Tibial nerve (tissue), 4 donors: ENCODE measurements around the gene MYORG. TPM values are rescaled to one million over a fixed set of nuclear protein-coding genes. Genes with fewer than 3 reads are reported as not detected.

ENCODE experiments used
- DNase-seq, 2 donors: peaks; one replicate each; pipeline ENCODE4 v3.0.0-alpha.2; 2019; ENCODE audit warnings: low spot score in 2 of 2
- H3K27ac ChIP-seq, 4 donors: fragments of 200-600 bp; sonication (generic) in 3 of 4; one replicate each; pipeline ENCODE4 v1.5.1; 2017 to 2019; ENCODE audit warnings: mild to moderate bottlenecking in 1 of 4
- H3K27me3 ChIP-seq, 2 donors: fragments of 200-600 bp; sonication (generic) in 1 of 2; one replicate each; pipeline versions ENCODE4 v1.5.1 to v1.6.0; 2017 to 2019
- H3K36me3 ChIP-seq, 3 donors: fragments of 200-600 bp; sonication (generic); one replicate each; pipeline ENCODE4 v1.5.1; 2018 to 2019
- H3K4me1 ChIP-seq, 4 donors: fragments of 200-600 bp; sonication (generic) in 3 of 4; one replicate each; pipeline ENCODE4 v1.5.1; 2017 to 2019
- H3K4me3 ChIP-seq, 4 donors: fragments of 200-600 bp; sonication (generic) in 3 of 4; one replicate each; pipeline ENCODE4 v1.5.1; 2017 to 2019; ENCODE audit warnings: mild to moderate bottlenecking in 1 of 4, moderate library complexity in 1 of 4
- H3K9me3 ChIP-seq, 4 donors: fragments of 200-600 bp; sonication (generic) in 3 of 4; one replicate each; pipeline ENCODE4 v1.5.1; 2017 to 2019
- EP300 ChIP-seq, 2 donors: sonication (generic); formaldehyde crosslinking; IDR thresholded peaks; one replicate each; pipeline ENCODE4 v1.6.1; 2017; ENCODE audit warnings: antibody characterized with exemption in 2 of 2, mild to moderate bottlenecking in 1 of 2
- POLR2A ChIP-seq, 2 donors: fragments of 450-650 bp; IDR thresholded peaks; one replicate each; pipeline ENCODE4 v1.6.1; 2017; ENCODE audit warnings: antibody characterized with exemption in 2 of 2, mild to moderate bottlenecking in 2 of 2, moderate library complexity in 2 of 2
- WGBS, 2 donors: methylation state at CpG; one replicate each; pipeline ENCODE4 v1.1.5; 2018; 5-methylcytosine and 5-hydroxymethylcytosine counted together
- total RNA-seq, 4 donors: library from RNA; depleted of rRNA; stranded (reverse); fragments of >200 nt; gene quantifications; one replicate each; pipeline ENCODE4 v1.1.0, GENCODE V29; 2016
- TF ChIP-seq, protein P1 (sequence below), 5 experiments: fragments of 200-600 bp in 3 of 5; fragments of 450-650 bp in 2 of 5; sonication (generic) in 3 of 5; IDR thresholded peaks; one replicate each; pipeline ENCODE4 v1.5.1; 2016 to 2019; ENCODE audit warnings: antibody characterized with exemption in 5 of 5, mild to moderate bottlenecking in 3 of 5, moderate library complexity in 2 of 5

The MYORG gene
- total RNA-seq = 1 to 10 TPM; 4.8 to 9.0 (median 6.9) TPM

DNA sequence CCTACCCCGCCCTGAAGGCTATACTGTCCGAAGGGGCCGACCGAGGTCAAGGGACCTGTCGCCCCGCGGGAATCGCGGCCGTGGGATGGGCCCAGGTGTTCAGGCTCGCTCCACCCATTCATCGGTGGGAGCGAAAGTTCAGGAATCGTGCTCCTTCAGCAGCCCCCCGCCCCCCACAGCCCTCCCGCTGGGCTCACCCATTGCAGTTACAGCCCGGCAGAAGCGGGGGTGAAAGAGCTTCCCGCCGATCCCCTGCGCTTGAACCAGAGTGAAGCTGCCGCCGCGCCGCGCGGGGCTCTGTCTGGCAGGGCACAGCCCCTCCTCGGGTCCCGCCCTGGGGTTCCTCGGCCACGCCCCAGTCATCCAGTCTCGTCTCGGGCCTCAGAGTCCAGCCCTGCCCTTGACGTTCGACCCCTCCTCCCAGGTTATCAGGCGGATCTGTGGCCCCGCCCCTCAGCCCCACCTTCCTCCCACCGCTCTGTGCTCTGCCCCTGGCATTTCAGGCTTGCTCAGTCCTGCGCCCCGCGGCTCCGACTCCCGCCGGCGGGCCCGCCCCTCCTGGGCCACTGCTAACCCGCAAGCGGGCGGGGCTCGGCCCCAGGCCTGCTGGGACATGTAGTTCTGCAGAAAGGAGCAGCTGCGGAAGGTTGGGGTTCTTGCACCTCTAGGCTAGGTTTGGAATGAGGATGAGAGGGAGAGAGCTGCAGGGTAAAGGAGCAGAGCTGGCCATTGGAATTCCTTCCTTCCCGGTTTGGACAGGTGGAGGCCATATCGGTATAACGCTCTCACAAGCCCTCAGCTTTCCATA, at the start of gene MYORG:
Gene MYORG, minus strand, starts transcription at position 303 of the 808 bp plus-strand sequence. CDS start 3,955 bp downstream, outside the sequence.
- Histone ChIP-seq H3K27me3 (peaks cover 0 to 18% of the 10 kb centered on the region in 2 donors), H3K4me3 (peak within 1 kb of the TSS; percentile 42 to 76 (median 62)), H3K4me1 (peaks cover 0 to 49% (median 32%) of the 10 kb centered on the region in 4 donors), H3K27ac (peak within 1 kb of the TSS; percentile 23 to 84 (median 76)), H3K9me3 (peaks cover 0 to 6% (median 0%) of the 10 kb centered on the region in 4 donors), H3K36me3 (peaks cover 0 to 8% (median 0%) of the 10 kb centered on the region in 3 donors)
- DNase-seq = peak; percentile 68 to 84
- TF ChIP-seq EP300 (IDR thresholded peaks at IDR 0.05) = peak; percentile 61 to 68
- TF ChIP-seq, protein P1, sequence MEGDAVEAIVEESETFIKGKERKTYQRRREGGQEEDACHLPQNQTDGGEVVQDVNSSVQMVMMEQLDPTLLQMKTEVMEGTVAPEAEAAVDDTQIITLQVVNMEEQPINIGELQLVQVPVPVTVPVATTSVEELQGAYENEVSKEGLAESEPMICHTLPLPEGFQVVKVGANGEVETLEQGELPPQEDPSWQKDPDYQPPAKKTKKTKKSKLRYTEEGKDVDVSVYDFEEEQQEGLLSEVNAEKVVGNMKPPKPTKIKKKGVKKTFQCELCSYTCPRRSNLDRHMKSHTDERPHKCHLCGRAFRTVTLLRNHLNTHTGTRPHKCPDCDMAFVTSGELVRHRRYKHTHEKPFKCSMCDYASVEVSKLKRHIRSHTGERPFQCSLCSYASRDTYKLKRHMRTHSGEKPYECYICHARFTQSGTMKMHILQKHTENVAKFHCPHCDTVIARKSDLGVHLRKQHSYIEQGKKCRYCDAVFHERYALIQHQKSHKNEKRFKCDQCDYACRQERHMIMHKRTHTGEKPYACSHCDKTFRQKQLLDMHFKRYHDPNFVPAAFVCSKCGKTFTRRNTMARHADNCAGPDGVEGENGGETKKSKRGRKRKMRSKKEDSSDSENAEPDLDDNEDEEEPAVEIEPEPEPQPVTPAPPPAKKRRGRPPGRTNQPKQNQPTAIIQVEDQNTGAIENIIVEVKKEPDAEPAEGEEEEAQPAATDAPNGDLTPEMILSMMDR (IDR thresholded peaks at IDR 0.05) = no peak
- TF ChIP-seq POLR2A (IDR thresholded peaks at IDR 0.05) = peak in 1 of 2 donors; percentile 68
- 0 to 1% methylated on average over 37 to 45 of the region's 54 CpGs for WGBS, 2 donors

DNA sequence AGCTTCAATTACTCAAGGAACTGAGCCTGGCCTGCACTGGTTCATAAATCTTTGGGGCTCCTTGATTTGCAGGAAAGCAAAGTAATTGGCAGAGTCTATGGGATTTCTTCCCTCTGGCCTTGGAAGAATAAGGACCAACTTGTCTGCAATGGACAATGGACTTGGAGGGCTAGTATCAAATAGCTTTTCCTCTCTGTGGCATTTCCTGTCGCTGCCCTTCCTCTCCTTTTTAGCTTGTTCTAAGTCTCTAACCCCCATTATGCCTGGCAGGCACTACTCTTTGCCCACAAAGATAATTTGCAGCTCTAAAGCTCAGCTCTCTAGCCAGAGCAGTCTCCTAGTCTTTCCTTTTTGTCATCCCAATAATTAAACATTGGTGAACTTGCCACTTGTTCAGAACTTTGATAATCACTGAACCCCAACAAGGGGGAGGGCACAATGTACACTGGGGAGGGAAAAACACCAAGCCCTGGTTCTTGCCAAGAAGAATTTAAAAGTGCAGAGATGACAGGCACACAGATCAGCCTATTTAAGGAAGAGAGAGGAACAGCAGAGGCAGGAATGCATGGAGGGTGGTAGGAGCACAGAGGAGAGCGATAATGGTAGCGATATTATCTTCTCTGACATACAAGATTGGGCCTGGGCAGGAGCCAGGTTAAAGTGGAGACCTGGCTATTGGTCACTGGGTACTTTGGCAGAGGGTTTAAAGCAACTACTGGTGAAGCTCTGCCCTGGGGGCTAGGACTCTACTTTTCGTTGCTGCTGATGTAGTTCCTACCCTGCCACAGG, 43.2 kb upstream of the MYORG start:
- no peak overlapping the region for H3K27ac ChIP-seq
- no peak for TF ChIP-seq EP300 (IDR thresholded peaks at IDR 0.05)
- no peak for TF ChIP-seq POLR2A (IDR thresholded peaks at IDR 0.05)
- TF ChIP-seq, protein P1 (IDR thresholded peaks at IDR 0.05) = no peak
- H3K4me3 ChIP-seq = no peak overlapping the region
- H3K9me3 ChIP-seq = no peaks in the 10 kb centered on the region
- WGBS, 2 donors = 66 to 73% methylated on average over 4 of the region's 4 CpGs
- H3K36me3 ChIP-seq = peaks cover 0 to 7% (median 0%) of the 10 kb centered on the region in 3 donors
- no peak for DNase-seq
- peaks cover 0 to 4% (median 0%) of the 10 kb centered on the region in 4 donors for H3K4me1 ChIP-seq
- no peaks in the 10 kb centered on the region for H3K27me3 ChIP-seq

DNA sequence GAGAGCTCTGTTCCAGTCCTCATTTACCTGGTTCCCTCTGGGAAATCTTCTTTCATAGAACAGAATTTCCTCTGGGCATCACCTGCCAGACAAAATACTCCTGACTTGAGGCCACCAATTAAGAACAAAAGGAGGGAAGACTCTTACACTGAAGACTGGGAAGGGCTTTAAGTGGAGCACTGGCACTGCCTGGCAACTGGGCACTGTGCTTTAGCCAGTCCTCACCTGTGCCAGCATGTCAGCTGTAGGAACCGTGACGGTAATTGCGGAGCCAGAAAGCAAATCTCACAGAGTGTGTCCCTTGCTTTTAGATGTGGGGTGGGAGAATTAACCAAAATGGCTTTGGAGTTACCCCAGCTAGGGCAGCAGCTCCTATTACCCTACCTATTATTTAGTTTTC, 41.0 kb upstream of the MYORG start:
- H3K4me1 ChIP-seq = peaks cover 0 to 4% (median 0%) of the 10 kb centered on the region in 4 donors
- DNase-seq = no peak
- WGBS, 2 donors = 93 to 95% methylated on average over 3 of the region's 3 CpGs
- H3K27ac ChIP-seq = no peak overlapping the region
- no peaks in the 10 kb centered on the region for H3K27me3 ChIP-seq
- TF ChIP-seq, protein P1 (IDR thresholded peaks at IDR 0.05) = no peak
- TF ChIP-seq EP300 (IDR thresholded peaks at IDR 0.05) (no peak), POLR2A (IDR thresholded peaks at IDR 0.05) (no peak)
- H3K9me3 ChIP-seq = no peaks in the 10 kb centered on the region
- H3K4me3 ChIP-seq = no peak overlapping the region
- peaks cover 0 to 4% (median 0%) of the 10 kb centered on the region in 3 donors for H3K36me3 ChIP-seq

DNA sequence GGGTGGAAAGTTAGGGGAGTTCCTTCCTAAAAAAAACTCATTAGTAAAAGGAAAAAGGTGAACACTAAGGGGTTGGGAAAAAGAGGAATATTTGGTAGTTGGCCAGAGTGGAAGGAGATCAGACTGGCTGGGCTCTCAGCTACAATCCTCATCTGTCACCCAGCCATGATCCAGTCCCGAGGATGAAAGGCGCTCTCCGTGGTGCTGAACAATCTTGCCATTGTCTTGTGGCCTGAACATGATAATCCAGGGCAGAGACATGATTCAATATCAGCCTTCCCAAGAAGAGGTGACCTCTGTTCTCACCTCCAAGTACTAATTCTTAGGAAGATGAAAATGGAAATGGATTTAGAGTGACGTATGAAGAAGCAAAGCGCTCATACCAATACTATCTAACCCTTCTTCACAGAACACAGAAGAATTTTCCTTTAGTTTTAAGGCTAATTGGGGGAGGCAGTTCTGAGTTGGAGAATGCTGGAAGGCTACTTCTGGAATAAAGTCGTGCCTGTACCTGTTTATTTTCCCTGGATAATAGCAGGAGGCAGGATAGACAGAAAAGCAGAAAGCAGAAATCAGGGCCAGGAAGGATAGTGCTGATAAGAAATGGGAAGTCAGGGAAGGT, 36.6 kb upstream of the MYORG start:
- Histone ChIP-seq H3K9me3 (no peaks in the 10 kb centered on the region), H3K4me1 (no peaks in the 10 kb centered on the region), H3K4me3 (no peak overlapping the region), H3K27me3 (no peaks in the 10 kb centered on the region), H3K36me3 (peaks cover 0 to 4% (median 0%) of the 10 kb centered on the region in 3 donors), H3K27ac (no peak overlapping the region)
- peak; percentile 20 for DNase-seq
- WGBS, 2 donors = 14 to 17% methylated on average over 6 of the region's 6 CpGs
- TF ChIP-seq, protein P1 (IDR thresholded peaks at IDR 0.05) = no peak
- TF ChIP-seq EP300 (IDR thresholded peaks at IDR 0.05) = no peak
